ENCODE data around the gene GPR150. TPM values are rescaled to one million over a fixed set of nuclear protein-coding genes. Genes with fewer than 3 reads are reported as not detected.
A peak's percentile ranks its signal among the peaks of the same experiment; 100 is the strongest.

Gene GPR150
- total and polyA plus RNA-seq, 12 donors, result 0.03 to 0.74 (median 0.30) TPM

DNA sequence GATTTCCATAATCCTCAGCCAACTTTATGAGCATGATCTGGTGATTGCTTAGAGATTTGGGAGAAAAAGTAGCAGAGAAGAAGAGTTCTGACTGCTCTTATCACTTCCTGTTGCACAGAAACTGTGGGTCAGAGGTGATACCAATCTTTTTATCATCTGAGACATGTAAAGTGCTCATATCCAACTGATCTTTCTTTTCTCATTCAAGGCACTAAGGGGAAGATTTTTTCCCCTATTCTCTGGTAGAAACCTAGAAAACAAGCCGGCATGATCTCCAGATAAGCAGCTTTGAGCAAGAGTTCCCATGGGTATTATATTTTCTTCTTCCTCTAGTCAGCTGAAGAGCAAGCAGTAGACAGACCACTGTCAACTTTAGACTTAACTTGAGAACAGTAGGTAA lies 29.0 kb upstream of the GPR150 start:
- TF ChIP-seq, protein P1, sequence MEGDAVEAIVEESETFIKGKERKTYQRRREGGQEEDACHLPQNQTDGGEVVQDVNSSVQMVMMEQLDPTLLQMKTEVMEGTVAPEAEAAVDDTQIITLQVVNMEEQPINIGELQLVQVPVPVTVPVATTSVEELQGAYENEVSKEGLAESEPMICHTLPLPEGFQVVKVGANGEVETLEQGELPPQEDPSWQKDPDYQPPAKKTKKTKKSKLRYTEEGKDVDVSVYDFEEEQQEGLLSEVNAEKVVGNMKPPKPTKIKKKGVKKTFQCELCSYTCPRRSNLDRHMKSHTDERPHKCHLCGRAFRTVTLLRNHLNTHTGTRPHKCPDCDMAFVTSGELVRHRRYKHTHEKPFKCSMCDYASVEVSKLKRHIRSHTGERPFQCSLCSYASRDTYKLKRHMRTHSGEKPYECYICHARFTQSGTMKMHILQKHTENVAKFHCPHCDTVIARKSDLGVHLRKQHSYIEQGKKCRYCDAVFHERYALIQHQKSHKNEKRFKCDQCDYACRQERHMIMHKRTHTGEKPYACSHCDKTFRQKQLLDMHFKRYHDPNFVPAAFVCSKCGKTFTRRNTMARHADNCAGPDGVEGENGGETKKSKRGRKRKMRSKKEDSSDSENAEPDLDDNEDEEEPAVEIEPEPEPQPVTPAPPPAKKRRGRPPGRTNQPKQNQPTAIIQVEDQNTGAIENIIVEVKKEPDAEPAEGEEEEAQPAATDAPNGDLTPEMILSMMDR (IDR thresholded peaks at IDR 0.05), result no peak
- no peak for TF ChIP-seq POLR2A (IDR thresholded peaks at IDR 0.05)
- Histone ChIP-seq H3K27ac (peak overlapping the region in 1 of 5 donors; percentile 2), H3K9me3 (replicated peaks in 1 of 3) (no peaks in the 10 kb centered on the region), H3K4me3 (no peak overlapping the region), H3K27me3 (no peaks in the 10 kb centered on the region), H3K4me1 (replicated peaks in 1 of 2) (peaks cover 5 to 12% of the 10 kb centered on the region in 2 donors), H3K36me3 (replicated peaks in 1 of 2) (no peaks in the 10 kb centered on the region)
- intact Hi-C loops (cut with DNase I), result no loop called here
- WGBS, 4 donors, result 68 to 90% (median 74%) methylated on average over 1 of the region's 1 CpG
- DNase-seq, result no peak

DNA sequence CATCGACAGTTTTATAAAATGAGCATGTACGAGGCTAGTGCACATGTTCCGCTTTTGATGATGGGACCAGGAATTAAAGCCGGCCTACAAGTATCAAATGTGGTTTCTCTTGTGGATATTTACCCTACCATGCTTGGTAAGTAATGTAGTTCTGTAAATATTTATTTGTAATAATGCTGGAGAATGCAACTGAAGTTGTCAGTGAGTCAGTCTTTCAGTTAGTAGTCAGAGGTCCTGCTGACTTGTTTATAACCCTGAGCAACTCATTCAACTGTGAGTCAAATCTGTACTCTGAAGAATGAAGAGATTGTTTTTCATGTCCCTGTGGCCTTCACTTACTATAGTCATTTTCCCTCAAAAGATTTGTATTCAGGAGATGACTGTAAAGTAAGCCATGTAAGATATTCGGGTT lies 28.4 kb upstream of the GPR150 start:
- no peak overlapping the region for H3K4me3 ChIP-seq
- H3K4me1 ChIP-seq (replicated peaks in 1 of 2), result peaks cover 5 to 12% of the 10 kb centered on the region in 2 donors
- intact Hi-C loops (cut with DNase I), result no loop called here
- TF ChIP-seq POLR2A (IDR thresholded peaks at IDR 0.05), result no peak
- TF ChIP-seq, protein P1 (IDR thresholded peaks at IDR 0.05), result no peak
- WGBS, 4 donors, result 80 to 87% (median 83%) methylated on average over 5 of the region's 5 CpGs
- peak in 2 of 7 donors; percentile 2 to 10 for DNase-seq
- H3K27me3 ChIP-seq, result no peaks in the 10 kb centered on the region
- H3K27ac ChIP-seq, result peak overlapping the region in 3 of 5 donors; percentile 2 to 34 (median 27)
- no peaks in the 10 kb centered on the region for H3K36me3 ChIP-seq (replicated peaks in 1 of 2)
- H3K9me3 ChIP-seq (replicated peaks in 1 of 3), result no peaks in the 10 kb centered on the region

DNA sequence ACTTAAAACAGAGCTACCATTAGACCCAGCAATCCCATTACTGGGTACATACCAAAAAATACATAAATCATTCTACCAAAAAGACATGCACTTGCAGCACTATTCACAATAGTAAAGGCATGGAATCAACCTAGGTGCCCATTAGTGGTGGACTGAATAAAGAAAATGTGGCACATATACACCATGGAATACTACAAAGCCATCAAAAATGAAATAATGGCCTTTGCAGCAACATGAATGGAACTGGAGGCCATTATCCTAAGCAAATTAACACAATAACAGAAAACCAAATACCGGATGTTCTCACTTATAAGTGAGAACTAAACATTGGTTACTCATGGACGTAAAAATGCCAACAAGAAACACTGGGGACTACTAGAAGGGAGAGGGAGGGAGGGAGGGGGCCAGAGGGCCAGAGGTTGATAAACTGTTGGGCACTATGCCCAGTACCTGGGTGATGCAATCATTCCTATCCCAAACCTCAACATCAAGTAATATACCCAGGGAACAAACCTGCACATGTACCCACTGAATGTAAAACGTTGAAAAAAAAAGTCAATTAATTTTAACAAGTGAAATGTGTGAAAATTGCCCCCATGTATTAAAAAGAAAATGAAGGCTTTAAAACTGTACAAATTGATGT lies 24.5 kb upstream of the GPR150 start:
- no peak overlapping the region for H3K27ac ChIP-seq
- no peaks in the 10 kb centered on the region for H3K36me3 ChIP-seq (replicated peaks in 1 of 2)
- H3K4me3 ChIP-seq, result no peak overlapping the region
- H3K4me1 ChIP-seq (replicated peaks in 1 of 2), result peaks cover 5 to 12% of the 10 kb centered on the region in 2 donors
- H3K9me3 ChIP-seq (replicated peaks in 1 of 3), result no peaks in the 10 kb centered on the region
- WGBS, 4 donors, result 91 to 93% (median 92%) methylated on average over 3 of the region's 3 CpGs
- intact Hi-C loops (cut with DNase I), result no loop called here
- DNase-seq, result peak in 4 of 7 donors; percentile 11 to 44 (median 28)
- H3K27me3 ChIP-seq, result no peaks in the 10 kb centered on the region
- TF ChIP-seq, protein P1 (IDR thresholded peaks at IDR 0.05), result no peak
- TF ChIP-seq POLR2A (IDR thresholded peaks at IDR 0.05), result no peak

DNA sequence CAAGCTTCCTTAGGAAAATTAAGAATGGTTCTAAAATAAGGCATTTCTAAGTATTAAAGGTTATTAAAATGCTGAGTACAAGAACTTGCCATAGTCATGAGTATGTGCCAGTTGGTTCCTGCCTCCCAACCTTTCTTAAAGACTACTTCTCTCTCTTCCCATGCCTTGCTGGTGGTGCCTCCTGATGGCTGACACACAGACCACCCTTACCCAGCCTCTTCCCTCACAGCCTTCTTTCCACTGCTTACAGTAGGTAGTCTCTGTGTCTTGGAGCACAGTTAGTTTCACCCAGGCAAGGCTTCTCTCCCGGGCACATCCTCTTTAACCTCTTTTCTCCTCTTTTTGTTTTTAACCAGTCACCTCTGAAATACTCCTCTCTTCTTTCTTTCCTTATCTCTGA lies 20.6 kb upstream of the GPR150 start:
- intact Hi-C loops (cut with DNase I), result no loop called here
- Histone ChIP-seq H3K27ac (no peak overlapping the region), H3K4me1 (replicated peaks in 1 of 2) (no peaks in the 10 kb centered on the region), H3K27me3 (no peaks in the 10 kb centered on the region), H3K4me3 (no peak overlapping the region), H3K9me3 (replicated peaks in 1 of 3) (no peaks in the 10 kb centered on the region), H3K36me3 (replicated peaks in 1 of 2) (no peaks in the 10 kb centered on the region)
- 86 to 93% (median 90%) methylated on average over 1 of the region's 1 CpG for WGBS, 4 donors
- TF ChIP-seq, protein P1 (IDR thresholded peaks at IDR 0.05), result no peak
- TF ChIP-seq POLR2A (IDR thresholded peaks at IDR 0.05), result no peak
- no peak for DNase-seq

All from adrenal gland (tissue), 12 donors.